NCI-H1105 treated with DMSO at 0.1 percent for 48 hours (cell line): ENCODE measurements around the gene ACTRT1.

Source experiments
- DNase-seq: peaks from one replicate; lab custom pipeline; 2025; lab: John Stamatoyannopoulos, UW

The ACTRT1 gene

GRCh38 chrX:128052303-128052702 is at the start of gene ACTRT1:
TSS of gene ACTRT1 (minus strand) at chrX:128052403. CDS start at chrX:128052206, 197 bp downstream.
- no peak for DNase-seq

- no peak for DNase-seq
These were observed 26.3 kb upstream of the ACTRT1 start for GRCh38 chrX:128078545-128078944.

GRCh38 chrX:128057421-128057820 is 5.2 kb upstream of the ACTRT1 start:
- no peak for DNase-seq

- no peak for DNase-seq
These were observed 677 bp downstream of the ACTRT1 start for GRCh38 chrX:128051526-128051925.

- no peak for DNase-seq
These were observed 16.9 kb downstream of the ACTRT1 start for GRCh38 chrX:128035318-128035717.

- DNase-seq, result no peak
These were observed 30.6 kb downstream of the ACTRT1 start for GRCh38 chrX:128021566-128021965.

- DNase-seq, result no peak
These were observed 31.5 kb downstream of the ACTRT1 start for GRCh38 chrX:128020701-128021100.

GRCh38 chrX:128019218-128019617 is 33.0 kb downstream of the ACTRT1 start:
- no peak for DNase-seq

GRCh38 chrX:128012015-128012414 is 40.2 kb downstream of the ACTRT1 start:
- no peak for DNase-seq

- DNase-seq, result no peak
These were observed 44.3 kb downstream of the ACTRT1 start for GRCh38 chrX:128007882-128008281.
